ENCODE results near the gene TMEM94. TPM values are rescaled to one million over a fixed set of nuclear protein-coding genes. Genes with fewer than 3 reads are reported as not detected.

Gene TMEM94
- total RNA-seq, 1 donor from 2014 or later = 43.2 TPM

DNA sequence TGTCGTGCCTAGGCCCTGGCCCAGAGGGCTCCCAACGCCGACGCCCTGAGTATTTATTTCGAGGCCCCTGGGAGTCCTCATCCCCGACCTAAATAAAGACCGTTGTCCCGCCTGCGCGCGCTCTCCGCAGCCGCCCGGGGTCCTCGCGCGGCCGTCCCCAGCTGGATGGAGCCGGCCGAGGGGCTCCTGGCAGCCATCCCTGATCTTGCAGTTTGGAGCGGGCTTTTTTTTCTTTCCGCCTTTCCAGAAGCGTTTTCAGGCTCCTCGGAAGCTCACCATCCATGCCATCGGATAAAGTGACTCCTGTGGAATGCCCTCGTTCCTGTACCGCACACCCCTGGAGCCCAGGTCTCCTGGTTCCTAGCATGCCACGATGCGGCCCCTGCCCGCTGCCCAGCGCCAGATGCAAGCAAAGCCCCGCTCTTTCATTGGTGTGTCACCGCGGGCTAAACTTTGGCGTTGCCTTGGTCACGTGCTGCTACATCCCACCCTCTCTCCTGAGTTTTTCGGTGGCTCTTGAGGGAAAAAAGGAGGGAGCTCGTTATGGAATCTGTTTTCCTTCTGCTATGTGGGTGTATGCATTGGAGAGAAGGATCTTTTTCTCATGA, 716 bp downstream of the TMEM94 start:
- peaks cover 31% of the 10 kb centered on the region for H3K4me1 ChIP-seq
- intact Hi-C loops (cut with DNase I) = no loop called here
- no peaks in the 10 kb centered on the region for H3K27me3 ChIP-seq
- peak overlapping the region; percentile 70 to 77 for H3K4me3 ChIP-seq
- H3K36me3 ChIP-seq = no peaks in the 10 kb centered on the region
- no peak for TF ChIP-seq POLR2AphosphoS5 (IDR thresholded peaks at IDR 0.05; ENCODE audit: insufficient read depth in 1 of 2, low read depth in 1 of 2)
- TF ChIP-seq, protein P1, sequence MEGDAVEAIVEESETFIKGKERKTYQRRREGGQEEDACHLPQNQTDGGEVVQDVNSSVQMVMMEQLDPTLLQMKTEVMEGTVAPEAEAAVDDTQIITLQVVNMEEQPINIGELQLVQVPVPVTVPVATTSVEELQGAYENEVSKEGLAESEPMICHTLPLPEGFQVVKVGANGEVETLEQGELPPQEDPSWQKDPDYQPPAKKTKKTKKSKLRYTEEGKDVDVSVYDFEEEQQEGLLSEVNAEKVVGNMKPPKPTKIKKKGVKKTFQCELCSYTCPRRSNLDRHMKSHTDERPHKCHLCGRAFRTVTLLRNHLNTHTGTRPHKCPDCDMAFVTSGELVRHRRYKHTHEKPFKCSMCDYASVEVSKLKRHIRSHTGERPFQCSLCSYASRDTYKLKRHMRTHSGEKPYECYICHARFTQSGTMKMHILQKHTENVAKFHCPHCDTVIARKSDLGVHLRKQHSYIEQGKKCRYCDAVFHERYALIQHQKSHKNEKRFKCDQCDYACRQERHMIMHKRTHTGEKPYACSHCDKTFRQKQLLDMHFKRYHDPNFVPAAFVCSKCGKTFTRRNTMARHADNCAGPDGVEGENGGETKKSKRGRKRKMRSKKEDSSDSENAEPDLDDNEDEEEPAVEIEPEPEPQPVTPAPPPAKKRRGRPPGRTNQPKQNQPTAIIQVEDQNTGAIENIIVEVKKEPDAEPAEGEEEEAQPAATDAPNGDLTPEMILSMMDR (IDR thresholded peaks at IDR 0.05) = no peak
- no peak for TF ChIP-seq POLR2A (IDR thresholded peaks at IDR 0.05)
- no peak for DNase-seq (ENCODE audit: extremely low spot score in 2 of 2)
- H3K9me3 ChIP-seq = no peaks in the 10 kb centered on the region
- peak overlapping the region; percentile 80 for H3K27ac ChIP-seq

- H3K4me3 ChIP-seq = no peak overlapping the region
- no peaks in the 10 kb centered on the region for H3K27me3 ChIP-seq
- TF ChIP-seq POLR2AphosphoS5 (IDR thresholded peaks at IDR 0.05; ENCODE audit: insufficient read depth in 1 of 2, low read depth in 1 of 2) (no peak), POLR2A (IDR thresholded peaks at IDR 0.05) (no peak)
- TF ChIP-seq, protein P1 (IDR thresholded peaks at IDR 0.05) = no peak
- H3K4me1 ChIP-seq = peaks cover 31% of the 10 kb centered on the region
- DNase-seq (ENCODE audit: extremely low spot score in 2 of 2) = no peak
- intact Hi-C loops (cut with DNase I) = no loop called here
- H3K9me3 ChIP-seq = no peaks in the 10 kb centered on the region
- no peaks in the 10 kb centered on the region for H3K36me3 ChIP-seq
- H3K27ac ChIP-seq = peak overlapping the region; percentile 40
Measured at GRCh38 chr17:75459246-75459589, 2.8 kb downstream of the TMEM94 start.

DNA sequence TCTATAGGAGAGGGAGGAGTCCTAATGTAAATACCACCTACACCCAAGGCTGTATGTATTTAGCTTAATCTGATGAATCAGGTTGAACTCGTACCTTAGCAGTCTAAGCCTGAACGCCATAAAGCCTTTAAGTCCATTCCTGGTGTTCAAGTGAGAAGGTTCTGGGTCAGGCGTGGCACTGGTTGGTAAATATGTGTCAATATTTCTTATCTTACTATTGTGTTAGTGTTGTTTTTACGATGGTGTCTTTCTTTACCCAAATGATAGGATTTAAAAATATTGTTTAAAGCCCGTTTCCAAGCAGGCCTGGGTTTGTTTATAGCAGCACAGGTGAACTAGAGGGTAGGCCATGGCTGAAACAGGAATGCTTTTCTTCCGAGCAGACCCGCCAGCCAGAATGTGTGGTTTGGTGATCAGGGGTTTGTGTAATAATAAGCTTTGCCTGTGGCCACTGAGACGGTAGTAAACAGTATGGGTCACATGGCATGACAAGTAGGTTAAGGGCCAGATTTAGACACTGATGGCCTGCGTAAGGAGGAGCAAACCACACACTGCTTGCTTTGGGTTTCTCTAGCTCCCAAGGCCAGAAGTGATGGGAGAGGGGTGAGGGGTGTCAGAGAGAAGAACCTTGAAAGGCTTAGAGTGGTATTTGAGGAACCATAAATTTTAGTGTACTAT, 3.3 kb downstream of the TMEM94 start:
- no peaks in the 10 kb centered on the region for H3K9me3 ChIP-seq
- no peak overlapping the region for H3K27ac ChIP-seq
- peaks cover 31% of the 10 kb centered on the region for H3K4me1 ChIP-seq
- DNase-seq (ENCODE audit: extremely low spot score in 2 of 2) = no peak
- intact Hi-C loops (cut with DNase I) = no loop called here
- no peaks in the 10 kb centered on the region for H3K36me3 ChIP-seq
- no peaks in the 10 kb centered on the region for H3K27me3 ChIP-seq
- no peak overlapping the region for H3K4me3 ChIP-seq
- TF ChIP-seq, protein P1 (IDR thresholded peaks at IDR 0.05) = no peak
- peak in 1 of 2 donors; percentile 70 for TF ChIP-seq POLR2AphosphoS5 (IDR thresholded peaks at IDR 0.05; ENCODE audit: insufficient read depth in 1 of 2, low read depth in 1 of 2)

DNA sequence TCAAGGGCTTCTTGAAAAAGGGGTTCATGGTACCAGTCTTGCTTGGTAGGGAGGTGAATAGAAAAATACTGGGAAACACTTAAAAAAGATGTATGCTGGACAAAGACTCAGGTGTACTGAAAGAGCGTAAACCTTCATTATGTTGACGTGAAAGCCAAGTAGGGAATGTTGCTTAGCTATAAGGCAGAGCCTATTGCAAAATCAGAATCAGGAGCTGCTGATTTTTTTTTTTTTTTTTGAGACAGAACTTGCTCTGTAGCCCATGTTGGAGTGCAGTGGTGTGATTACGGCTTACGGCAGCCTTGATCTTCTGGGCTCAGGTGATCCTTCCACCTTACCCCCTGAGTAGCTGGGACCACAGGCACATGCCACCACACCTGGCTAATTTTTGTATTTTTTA, 3.9 kb downstream of the TMEM94 start:
- Histone ChIP-seq H3K4me1 (peaks cover 31% of the 10 kb centered on the region), H3K4me3 (no peak overlapping the region), H3K27ac (no peak overlapping the region), H3K27me3 (no peaks in the 10 kb centered on the region), H3K9me3 (no peaks in the 10 kb centered on the region), H3K36me3 (no peaks in the 10 kb centered on the region)
- no peak for TF ChIP-seq POLR2A (IDR thresholded peaks at IDR 0.05)
- no peak for TF ChIP-seq POLR2AphosphoS5 (IDR thresholded peaks at IDR 0.05; ENCODE audit: insufficient read depth in 1 of 2, low read depth in 1 of 2)
- TF ChIP-seq, protein P1 (IDR thresholded peaks at IDR 0.05) = no peak
- DNase-seq (ENCODE audit: extremely low spot score in 2 of 2) = no peak
- intact Hi-C loops (cut with DNase I) = no loop called here

GRCh38 chr17:75463603-75464002, 7.2 kb downstream of the TMEM94 start:
- intact Hi-C loops (cut with DNase I) = no loop called here
- Histone ChIP-seq H3K4me3 (no peak overlapping the region), H3K27ac (no peak overlapping the region), H3K4me1 (peaks cover 20% of the 10 kb centered on the region), H3K27me3 (no peaks in the 10 kb centered on the region), H3K36me3 (no peaks in the 10 kb centered on the region), H3K9me3 (no peaks in the 10 kb centered on the region)
- TF ChIP-seq, protein P1 (IDR thresholded peaks at IDR 0.05) = no peak
- TF ChIP-seq POLR2AphosphoS5 (IDR thresholded peaks at IDR 0.05; ENCODE audit: insufficient read depth in 1 of 2, low read depth in 1 of 2) (no peak), POLR2A (IDR thresholded peaks at IDR 0.05) (no peak)
- no peak for DNase-seq (ENCODE audit: extremely low spot score in 2 of 2)

Measured in vagina (tissue), 2 donors.